ENCODE results near the gene ATG13.
A peak's percentile ranks its signal among the peaks of the same experiment; 100 is the strongest.
"Not testable (repeated sequence)": the region's sequence is repeated elsewhere in the genome, so short reads cannot be mapped to it uniquely, and the experiment has no call there.

ATG13 gene

GRCh38 chr11:46617134-46617971 is at the start of gene ATG13, which contains the start of gene HARBI1:
ATG13 (plus strand) TSS chr11:46617553; CDS start chr11:46644292, 26,739 bp downstream.
HARBI1 (minus strand) TSS chr11:46617227; CDS start chr11:46616237, 990 bp downstream.
- peak; percentile 64 for DNase-seq

GRCh38 chr11:46570790-46571398 is 46.5 kb upstream of the ATG13 start:
- no peak for DNase-seq

GRCh38 chr11:46574656-46575055 is 42.7 kb upstream of the ATG13 start:
- no peak for DNase-seq

DNA sequence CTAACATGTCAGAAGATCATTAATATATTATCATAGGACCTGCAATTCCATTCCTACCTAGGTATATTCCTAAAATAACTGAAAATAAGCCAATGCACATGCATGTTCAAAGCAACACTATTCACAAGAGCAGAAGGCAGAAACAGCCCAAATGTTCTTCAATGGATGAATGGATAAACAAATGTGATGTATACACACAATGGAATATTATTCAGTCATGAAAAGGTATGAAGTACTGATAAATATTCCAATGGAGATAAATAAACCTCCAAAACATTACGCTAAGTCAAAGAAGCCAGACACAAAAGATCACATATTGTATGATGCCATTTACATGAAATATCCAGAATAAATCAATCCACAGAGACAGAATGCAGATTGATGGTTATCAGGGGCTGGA is 40.3 kb upstream of the ATG13 start:
- no peak for DNase-seq

DNA sequence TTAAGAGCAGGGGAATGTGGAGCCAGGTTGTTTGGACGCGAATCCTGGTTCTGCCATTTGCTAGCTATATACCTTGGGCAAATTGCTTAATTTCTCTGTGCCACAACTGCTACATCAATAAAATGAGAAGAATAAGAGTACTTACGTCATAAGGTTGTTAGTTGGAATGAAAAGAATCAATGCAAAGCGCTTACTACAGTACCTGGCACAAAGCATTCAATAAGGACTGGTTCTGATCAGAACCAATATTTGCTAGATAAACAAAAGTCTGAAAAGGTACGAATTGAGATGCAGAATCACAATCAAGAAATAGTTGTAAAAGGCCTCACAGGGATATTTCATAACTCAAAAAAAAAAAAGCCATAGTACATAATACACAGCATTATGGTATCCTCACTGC is 34.8 kb upstream of the ATG13 start:
- no peak for DNase-seq

DNA sequence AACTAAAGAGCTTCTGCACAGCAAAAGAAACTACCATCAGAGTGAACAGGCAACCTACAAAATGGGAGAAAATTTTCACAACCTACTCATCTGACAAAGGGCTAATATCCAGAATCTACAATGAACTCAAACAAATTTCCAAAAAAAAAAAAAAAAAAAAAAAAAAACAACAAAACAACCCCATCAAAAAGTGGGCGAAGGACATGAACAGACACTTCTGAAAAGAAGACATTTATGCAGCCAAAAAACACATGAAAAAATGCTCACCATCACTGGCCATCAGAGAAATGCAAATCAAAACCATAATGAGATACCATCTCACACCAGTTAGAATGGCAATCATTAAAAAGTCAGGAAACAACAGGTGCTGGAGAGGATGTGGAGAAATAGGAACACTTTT is 33.8 kb upstream of the ATG13 start:
- not testable (repeated sequence) for DNase-seq

DNA sequence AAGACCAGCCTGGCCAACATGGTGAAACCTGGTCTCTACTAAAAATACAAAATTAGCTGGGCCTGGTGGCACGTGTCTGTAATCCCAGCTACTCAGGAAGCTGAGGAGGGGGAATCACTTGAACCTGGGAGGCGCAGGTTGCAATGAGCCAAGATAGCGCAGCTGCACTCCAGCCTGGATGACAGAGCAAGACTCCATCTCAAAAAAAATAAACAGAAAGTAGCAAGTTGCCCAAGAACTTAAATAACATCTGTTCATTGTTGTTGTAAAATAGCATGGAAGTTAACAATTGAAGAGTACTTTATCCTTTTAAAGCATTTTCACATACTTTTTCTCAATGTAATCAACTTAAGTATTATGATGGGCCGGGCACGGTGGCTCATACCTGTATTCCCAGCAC is 29.2 kb upstream of the ATG13 start:
- DNase-seq, result no peak

- DNase-seq, result no peak
These were observed 28.4 kb upstream of the ATG13 start for GRCh38 chr11:46588915-46589314.

DNA sequence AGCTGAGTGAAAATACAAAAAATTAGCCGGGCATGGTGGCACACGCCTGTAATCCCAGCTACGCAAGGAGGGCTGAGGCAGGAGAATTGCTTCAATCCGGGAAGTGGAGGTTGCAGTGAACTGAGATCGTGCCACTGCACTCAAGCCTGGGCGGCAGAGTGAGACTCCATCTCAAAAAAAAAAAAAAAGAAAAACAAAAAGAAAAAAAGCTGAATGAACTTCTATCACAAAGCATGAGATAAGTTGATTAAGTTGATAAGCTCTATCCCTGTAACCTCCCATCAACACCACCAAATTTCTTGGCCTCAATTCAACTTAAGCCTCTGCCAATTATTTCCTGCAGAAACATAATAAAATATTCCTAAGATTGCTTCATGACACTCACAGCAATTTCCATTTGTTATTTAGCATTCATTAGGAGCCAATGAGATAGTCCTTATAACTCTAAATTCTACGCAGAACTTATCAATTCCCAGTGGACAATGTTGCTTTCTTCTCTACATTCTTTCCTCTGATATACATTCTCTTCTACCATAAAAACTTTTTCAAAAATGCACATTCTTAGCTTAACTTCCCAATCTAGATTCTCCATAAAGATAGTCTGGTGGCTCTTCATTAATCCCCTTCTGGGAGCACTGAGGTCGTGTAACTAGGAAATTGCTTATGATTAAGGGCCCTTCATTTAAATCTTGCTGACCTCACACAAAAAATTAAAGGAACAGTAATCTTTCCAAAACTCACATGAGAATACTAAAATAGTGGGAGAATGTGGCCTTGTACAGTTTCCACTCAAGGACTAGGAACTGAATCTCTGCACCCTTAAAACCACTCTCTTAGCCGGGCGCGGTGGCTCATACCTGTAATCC is 26.4 kb upstream of the ATG13 start:
- DNase-seq, result no peak

DNA sequence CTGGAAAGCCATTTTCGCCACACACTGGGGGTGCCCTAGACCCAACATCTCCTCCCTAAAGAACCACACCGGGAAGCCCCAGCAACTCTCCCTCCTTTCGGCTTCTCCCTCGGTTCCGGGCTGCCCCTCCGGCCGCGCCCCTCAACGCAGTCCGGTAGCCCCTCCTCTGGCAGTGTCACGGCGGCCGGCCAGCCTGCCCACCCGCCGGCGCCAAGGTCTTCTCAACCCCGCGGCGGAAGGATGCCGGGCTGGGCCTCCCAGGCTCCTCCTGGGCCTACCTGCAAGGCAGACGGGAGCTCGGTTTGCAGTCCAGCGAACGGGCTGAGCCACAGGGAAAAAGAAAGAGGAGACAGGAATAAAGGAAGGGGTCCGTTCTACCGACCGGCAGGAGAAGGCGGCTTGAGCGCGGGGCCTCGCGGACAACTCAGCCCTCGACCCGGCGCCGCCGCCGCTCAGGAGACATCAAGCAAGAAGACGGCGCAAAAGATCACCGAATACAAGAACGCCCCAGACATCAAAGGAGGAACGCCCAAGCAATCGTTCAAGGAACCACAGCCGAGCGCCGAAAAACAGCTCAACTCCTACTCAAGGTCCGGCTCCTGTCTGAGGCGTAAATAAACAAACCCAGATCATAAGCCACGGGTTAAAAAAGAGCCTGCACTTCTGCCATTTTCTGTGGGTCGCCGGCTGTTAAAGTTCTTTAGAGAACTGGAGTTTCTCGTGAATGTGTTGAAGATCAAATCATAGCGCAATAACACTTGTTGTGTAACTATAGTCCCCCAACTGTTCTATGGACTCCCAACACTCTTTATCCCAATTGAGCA is 23.6 kb upstream of the ATG13 start, which contains the start of gene AMBRA1:
Gene AMBRA1, minus strand, starts transcription at position 474 of the 824 bp plus-strand sequence. CDS start 45,643 bp downstream, outside the sequence.
- peak; percentile 83 for DNase-seq

- no peak for DNase-seq
These were observed 23.0 kb upstream of the ATG13 start for GRCh38 chr11:46594374-46594700.

- DNase-seq, result no peak
These were observed 22.6 kb upstream of the ATG13 start for GRCh38 chr11:46594785-46595184.

DNA sequence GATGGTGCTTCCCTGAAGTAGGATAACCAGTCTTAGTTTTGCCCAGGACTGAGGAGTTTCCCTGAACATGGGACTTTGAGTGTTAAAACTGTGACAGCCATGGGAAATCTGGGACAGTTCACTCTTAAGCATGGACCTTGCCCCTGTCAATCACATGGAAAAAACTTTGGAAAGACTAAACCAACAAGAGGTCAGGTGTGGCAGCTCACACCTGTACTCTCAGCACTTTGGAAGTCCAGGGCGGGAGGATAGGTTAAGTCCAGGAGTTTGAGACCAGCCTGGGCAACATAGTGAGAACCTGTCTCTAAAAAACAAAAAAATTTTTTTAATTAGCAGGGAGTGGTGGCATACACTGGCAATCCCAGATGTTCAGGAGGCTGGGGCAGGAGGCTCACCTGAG is 20.2 kb upstream of the ATG13 start:
- no peak for DNase-seq

GRCh38 chr11:46597609-46598219 is 19.6 kb upstream of the ATG13 start:
- DNase-seq, result no peak

GRCh38 chr11:46599340-46600193 is 17.8 kb upstream of the ATG13 start:
- no peak for DNase-seq

DNA sequence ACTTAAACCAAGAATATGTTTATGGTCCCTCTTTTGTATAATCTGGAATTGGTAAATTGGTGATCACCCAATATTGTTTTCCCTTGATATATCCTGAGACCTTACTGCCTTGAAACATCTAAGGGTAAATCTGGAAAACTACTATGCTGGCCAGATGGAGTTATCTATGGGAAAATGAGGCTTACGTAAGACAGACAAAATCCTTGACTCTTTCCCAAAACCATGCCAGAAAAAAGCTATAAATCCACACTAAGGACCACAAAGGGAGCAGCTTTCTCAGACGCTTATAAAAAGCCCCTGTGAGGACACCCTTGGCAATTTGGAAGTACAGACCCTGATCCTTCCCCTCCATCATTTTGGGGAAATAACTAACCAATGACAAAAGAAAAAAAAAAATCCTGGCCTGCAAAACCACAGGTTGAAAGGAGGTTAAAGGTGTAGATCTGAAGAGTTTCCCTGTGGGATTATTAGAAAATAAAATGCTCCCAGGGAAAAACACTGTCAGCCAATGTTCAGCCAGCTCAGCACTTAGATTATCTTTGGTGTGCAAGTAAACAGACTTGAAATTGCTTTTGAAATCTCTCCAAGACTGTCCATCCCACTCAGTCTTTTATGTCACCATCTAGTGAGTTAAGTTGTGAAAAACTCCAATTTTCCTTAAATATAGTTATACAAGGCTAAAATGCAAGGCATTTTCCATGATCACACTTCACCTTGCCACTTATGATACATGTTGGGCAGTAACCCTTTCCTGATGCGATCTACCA is 17.0 kb upstream of the ATG13 start:
- no peak for DNase-seq

DNA sequence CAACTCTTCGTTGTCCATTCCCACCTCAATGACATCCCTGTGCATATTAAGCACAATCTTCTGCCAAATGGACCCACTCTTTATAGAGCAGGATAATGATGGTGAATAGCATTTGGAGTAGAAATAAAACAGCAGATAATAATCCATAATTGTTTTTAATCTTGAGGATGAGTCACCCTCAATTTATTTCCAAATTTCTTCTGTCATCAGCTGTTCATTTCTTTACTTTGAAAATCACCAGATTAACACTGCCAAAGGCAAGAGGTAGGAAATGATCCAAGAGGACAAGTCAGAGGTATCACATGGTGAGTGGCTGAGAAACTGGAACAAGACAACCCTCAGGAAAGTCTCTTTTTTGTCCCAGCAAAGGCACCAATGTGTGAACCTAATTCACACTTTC is 16.2 kb upstream of the ATG13 start:
- DNase-seq, result no peak

DNA sequence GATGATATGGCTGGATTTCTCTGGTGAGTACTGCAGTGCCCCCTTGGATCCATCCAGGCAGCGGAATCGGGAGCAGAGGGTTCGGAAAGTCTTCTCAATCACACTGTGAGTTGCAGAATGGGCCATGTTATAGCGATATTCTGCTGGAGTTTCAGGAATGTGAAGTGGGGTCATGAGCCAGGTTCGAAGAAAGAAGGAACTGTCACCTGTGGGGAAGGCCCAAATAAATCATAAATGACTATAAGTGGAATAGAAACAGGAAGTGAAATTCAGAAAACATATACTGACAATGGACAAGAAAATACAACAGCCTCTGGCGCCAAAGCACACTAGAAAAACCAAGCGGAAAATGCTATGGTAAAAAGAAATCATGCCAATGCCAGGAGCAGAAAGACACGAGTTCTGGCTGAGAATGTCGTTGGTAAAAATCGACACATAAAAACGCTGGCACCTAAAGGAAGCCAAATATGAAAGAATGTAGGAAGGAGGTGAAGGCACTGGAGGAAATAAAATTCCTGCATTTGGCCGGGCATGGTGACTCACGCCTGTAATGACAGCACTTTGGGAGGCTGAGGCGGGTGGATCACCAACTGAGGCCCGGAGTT is 13.5 kb upstream of the ATG13 start:
- no peak for DNase-seq

GRCh38 chr11:46604796-46605195 is 12.6 kb upstream of the ATG13 start:
- no peak for DNase-seq

GRCh38 chr11:46607516-46607915 is 9.8 kb upstream of the ATG13 start:
- no peak for DNase-seq
